ENCODE data around the gene CHST6. TPM values are rescaled to one million over a fixed set of nuclear protein-coding genes. Genes with fewer than 3 reads are reported as not detected.
A peak's percentile ranks its signal among the peaks of the same experiment; 100 is the strongest.
"Not testable (repeated sequence)": the region's sequence is repeated elsewhere in the genome, so short reads cannot be mapped to it uniquely, and the experiment has no call there.

The CHST6 gene
- total RNA-seq, 4 donors from 2014 or later, result 0.06 to 0.36 (median 0.09) TPM; not detected in 1

- DNase-seq (ENCODE audit: low spot score) (peak; percentile 79), ATAC-seq (ENCODE audit: low FRiP score) (peak; percentile 98)
- TF ChIP-seq, protein P1, sequence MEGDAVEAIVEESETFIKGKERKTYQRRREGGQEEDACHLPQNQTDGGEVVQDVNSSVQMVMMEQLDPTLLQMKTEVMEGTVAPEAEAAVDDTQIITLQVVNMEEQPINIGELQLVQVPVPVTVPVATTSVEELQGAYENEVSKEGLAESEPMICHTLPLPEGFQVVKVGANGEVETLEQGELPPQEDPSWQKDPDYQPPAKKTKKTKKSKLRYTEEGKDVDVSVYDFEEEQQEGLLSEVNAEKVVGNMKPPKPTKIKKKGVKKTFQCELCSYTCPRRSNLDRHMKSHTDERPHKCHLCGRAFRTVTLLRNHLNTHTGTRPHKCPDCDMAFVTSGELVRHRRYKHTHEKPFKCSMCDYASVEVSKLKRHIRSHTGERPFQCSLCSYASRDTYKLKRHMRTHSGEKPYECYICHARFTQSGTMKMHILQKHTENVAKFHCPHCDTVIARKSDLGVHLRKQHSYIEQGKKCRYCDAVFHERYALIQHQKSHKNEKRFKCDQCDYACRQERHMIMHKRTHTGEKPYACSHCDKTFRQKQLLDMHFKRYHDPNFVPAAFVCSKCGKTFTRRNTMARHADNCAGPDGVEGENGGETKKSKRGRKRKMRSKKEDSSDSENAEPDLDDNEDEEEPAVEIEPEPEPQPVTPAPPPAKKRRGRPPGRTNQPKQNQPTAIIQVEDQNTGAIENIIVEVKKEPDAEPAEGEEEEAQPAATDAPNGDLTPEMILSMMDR (IDR thresholded peaks at IDR 0.05), result no peak
Observed at GRCh38 chr16:75432828-75433731, 62.2 kb downstream of the CHST6 start, which contains the start of gene CFDP1. TSS of gene CFDP1 (minus strand) at chr16:75433503. CDS start at chr16:75433352, 151 bp downstream.

GRCh38 chr16:75429621-75430403 is 65.4 kb downstream of the CHST6 start:
- DNase-seq (ENCODE audit: low spot score) (no peak), ATAC-seq (ENCODE audit: low FRiP score) (no peak)
- TF ChIP-seq, protein P1 (IDR thresholded peaks at IDR 0.05), result no peak

DNA sequence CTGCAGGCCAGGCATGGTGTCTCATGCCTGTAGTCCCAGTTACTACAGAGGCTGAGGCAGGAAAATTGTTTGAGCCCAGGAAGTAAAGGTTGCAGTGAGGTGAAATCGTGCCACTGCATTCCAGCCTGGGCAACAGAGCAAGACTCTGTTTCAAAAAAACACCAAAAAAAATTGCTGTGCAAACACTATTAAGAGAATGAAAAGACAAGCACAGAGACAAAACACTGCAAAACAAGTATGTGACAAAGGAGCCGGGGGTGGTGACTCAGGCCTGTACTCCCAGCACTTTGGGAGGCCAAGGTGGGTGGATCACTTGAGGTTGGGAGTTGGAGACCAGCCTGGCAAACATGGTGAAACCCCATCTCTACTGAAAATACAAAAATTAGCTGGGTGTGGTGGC is 68.7 kb downstream of the CHST6 start:
- DNase-seq (ENCODE audit: low spot score); ATAC-seq (ENCODE audit: low FRiP score): not testable (repeated sequence)

- not testable (repeated sequence) for ATAC-seq (ENCODE audit: low FRiP score); DNase-seq (ENCODE audit: low spot score)
Observed at GRCh38 chr16:75424105-75424762, 71.0 kb downstream of the CHST6 start.

DNA sequence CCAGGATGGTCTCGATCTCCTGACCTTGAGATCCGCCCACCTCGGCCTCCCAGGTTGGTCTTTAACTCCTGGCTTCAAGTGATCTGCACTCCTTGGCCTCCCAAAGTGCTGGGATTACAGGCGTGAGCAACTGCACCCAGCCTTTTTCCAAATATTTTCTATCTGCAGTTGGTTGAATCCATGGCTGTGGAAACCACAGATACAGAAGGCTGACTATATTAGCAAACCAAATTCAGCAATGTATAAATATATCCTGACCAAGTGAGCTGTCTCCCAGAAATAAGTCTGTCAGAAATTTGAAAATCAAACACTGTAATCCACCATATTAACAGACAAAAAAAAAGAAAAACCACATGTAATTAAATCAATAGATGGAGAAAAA is 71.5 kb downstream of the CHST6 start:
- ATAC-seq (ENCODE audit: low FRiP score), result no peak
- DNase-seq (ENCODE audit: low spot score), result no peak
- TF ChIP-seq, protein P1 (IDR thresholded peaks at IDR 0.05), result no peak

Other genes starting within 250 kb of the CHST6 start
- gene BCAR1, start 243.8 kb downstream of the CHST6 start, total RNA-seq, result 10 to 100 TPM; 30.1 to 98.0 (median 38.0) TPM
- gene CFDP1, start 61.9 kb downstream of the CHST6 start, total RNA-seq, result 10 to 100 TPM; 37.5 to 54.4 (median 49.2) TPM
- gene TMEM170A, start 30.8 kb downstream of the CHST6 start, total RNA-seq, result 10 to 100 TPM; 22.4 to 38.3 (median 29.8) TPM
- gene CHST5, start 40.7 kb upstream of the CHST6 start, total RNA-seq, result under 1 TPM in 1 of 4 donors, not detected in 3; 0.09 TPM
- gene TMEM231, start 60.8 kb upstream of the CHST6 start, total RNA-seq, result 1 to 10 TPM; 3.9 to 9.2 (median 7.0) TPM
- gene GABARAPL2, start 70.9 kb upstream of the CHST6 start, total RNA-seq, result 100 to 1,000 TPM in 1 of 4 donors, 10 to 100 TPM in 3; 76.9 to 119 (median 89.2) TPM
- 10 to 100 TPM; 32.5 to 57.7 (median 51.3) TPM for gene ADAT1, start 127.8 kb upstream of the CHST6 start, total RNA-seq
- 100 to 1,000 TPM; 101 to 143 (median 127) TPM for gene KARS1, start 152.2 kb upstream of the CHST6 start, total RNA-seq
- gene TERF2IP, start 152.3 kb upstream of the CHST6 start, total RNA-seq, result 10 to 100 TPM; 48.2 to 77.2 (median 52.7) TPM
- gene CPHXL2, start 181.6 kb upstream of the CHST6 start, total RNA-seq, result not detected
- not detected for gene DUXB, start 206.0 kb upstream of the CHST6 start, total RNA-seq
- not detected for gene CPHXL, start 231.0 kb upstream of the CHST6 start, total RNA-seq